SU-DHL-6 (cell line): ENCODE measurements around the gene MX1.

ENCODE experiments used
- H2AFZ ChIP-seq: fragments of 200-600 bp; sonication (generic); 2 replicates; pipeline ENCODE4 v1.6.1; 2014; ENCODE audit warnings: low read depth, mild to moderate bottlenecking, moderate library complexity, mixed read lengths, antibody characterized with exemption, low read length; ENCODE audit not compliant: severe bottlenecking
- H3F3A ChIP-seq: fragments of 200-600 bp; shearing (Covaris generic); 2 replicates; pipeline ENCODE4 v1.6.0; 2016; ENCODE audit warnings: antibody characterized with exemption, mild to moderate bottlenecking; ENCODE audit not compliant: insufficient read depth
- H3K27ac ChIP-seq: fragments of 200-600 bp; sonication (generic); 2 replicates; pipeline ENCODE4 v1.5.1; 2016; ENCODE audit warnings: low read depth, mild to moderate bottlenecking, low read length, moderate library complexity, mixed read lengths
- H3K27me3 ChIP-seq: fragments of 200-600 bp; sonication (generic), shearing (Covaris generic); 2 replicates; pipeline ENCODE4 v1.6.0; 2014; ENCODE audit warnings: mild to moderate bottlenecking, low read length
- H3K36me3 ChIP-seq: fragments of 200-600 bp; sonication (generic); 2 replicates; pipeline ENCODE4 v1.6.1; 2014; ENCODE audit warnings: mild to moderate bottlenecking, low read length, mixed read lengths
- H3K4me2 ChIP-seq: fragments of 300-600, 200-600 bp; shearing (Covaris generic), sonication (generic); 2 replicates; pipeline ENCODE4 v1.6.0; 2014; ENCODE audit warnings: low read length, low read depth, mild to moderate bottlenecking; ENCODE audit not compliant: poor library complexity, severe bottlenecking
- H3K4me3 ChIP-seq: fragments of 200-600 bp; sonication (generic); 2 replicates; pipeline ENCODE4 v1.5.1; 2014; ENCODE audit warnings: antibody characterized with exemption, low read length, mild to moderate bottlenecking, mixed read lengths; ENCODE audit not compliant: insufficient read depth, poor library complexity, severe bottlenecking
- H3K79me2 ChIP-seq: fragments of 200-600 bp; sonication (generic); 2 replicates; pipeline ENCODE4 v1.6.1; 2014; ENCODE audit warnings: mild to moderate bottlenecking, low read length, moderate library complexity; ENCODE audit not compliant: insufficient read depth
- H3K9ac ChIP-seq: fragments of 200-600 bp; sonication (generic); 2 replicates; pipeline ENCODE4 v1.7.0; 2014; ENCODE audit warnings: mild to moderate bottlenecking, low read length
- H3K9me2 ChIP-seq: fragments of 200-600 bp; sonication (generic); replicated peaks from 2 replicates; pipeline ENCODE4 v1.6.1; 2014; ENCODE audit warnings: low read length; ENCODE audit not compliant: insufficient read depth
- H3K9me3 ChIP-seq: fragments of 200-600 bp; sonication (generic); 2 replicates; pipeline ENCODE4 v1.6.1; 2014; ENCODE audit warnings: low read length, mixed read lengths; ENCODE audit not compliant: insufficient read depth
- H4K20me1 ChIP-seq: fragments of 200-600 bp; sonication (generic); 2 replicates; pipeline ENCODE4 v1.6.1; 2014; ENCODE audit warnings: low read depth, mild to moderate bottlenecking, antibody characterized with exemption, low read length, moderate library complexity, mixed read lengths
- CTCF ChIP-seq: fragments of 200-600 bp; sonication (generic); IDR thresholded peaks from one replicate; pipeline ENCODE4 v1.5.1; 2017; ENCODE audit warnings: antibody characterized with exemption, mild to moderate bottlenecking, low read length, moderate library complexity; ENCODE audit not compliant: insufficient read depth, poor library complexity, severe bottlenecking
- EZH2phosphoT487 ChIP-seq: fragments of 200-600 bp; sonication (generic), shearing (Covaris generic); conservative IDR thresholded peaks from 2 replicates; pipeline ENCODE4 v1.6.1; 2018; ENCODE audit warnings: mild to moderate bottlenecking, antibody characterized with exemption, low read length, moderate library complexity, mixed read lengths

Gene MX1

DNA sequence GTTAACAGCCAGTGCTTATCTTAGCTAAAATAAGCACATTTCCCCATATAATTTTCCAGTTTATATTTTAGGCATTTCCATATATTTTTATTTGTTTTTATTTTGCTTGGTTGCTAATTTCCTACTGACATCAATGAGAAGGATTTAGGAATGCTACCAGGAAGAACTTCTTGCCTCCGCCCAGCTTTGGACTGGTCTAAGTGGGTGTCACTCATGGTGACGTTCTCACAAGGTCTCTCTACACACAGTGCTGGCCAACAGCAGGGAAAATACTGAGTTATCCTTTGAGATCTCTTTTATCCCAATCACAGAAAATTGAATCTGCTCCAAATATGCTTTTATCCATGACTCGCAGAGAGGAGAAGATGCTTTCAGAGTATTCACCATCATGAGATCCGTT lies 13.2 kb downstream of the MX1 start:
- Histone ChIP-seq H3K9me3 (peaks cover 9% of the 10 kb centered on the region; the same call in 1 of the 2 replicates), H3K4me2 (no peak overlapping the region), H3K4me3 (no peak overlapping the region), H3K27ac (no peak overlapping the region), H2AFZ (no peak overlapping the region), H3K27me3 (0 out of 2 replicates have a peak, but pooled peaks cover 3% of the 10 kb centered on the region), H3F3A (no peaks in the 10 kb centered on the region), H4K20me1 (no peaks in the 10 kb centered on the region), H3K9me2 (no peaks in the 10 kb centered on the region), H3K79me2 (no peaks in the 10 kb centered on the region), H3K36me3 (no peaks in the 10 kb centered on the region), H3K9ac (no peak overlapping the region)
- TF ChIP-seq CTCF (no peak), EZH2phosphoT487 (no peak)

DNA sequence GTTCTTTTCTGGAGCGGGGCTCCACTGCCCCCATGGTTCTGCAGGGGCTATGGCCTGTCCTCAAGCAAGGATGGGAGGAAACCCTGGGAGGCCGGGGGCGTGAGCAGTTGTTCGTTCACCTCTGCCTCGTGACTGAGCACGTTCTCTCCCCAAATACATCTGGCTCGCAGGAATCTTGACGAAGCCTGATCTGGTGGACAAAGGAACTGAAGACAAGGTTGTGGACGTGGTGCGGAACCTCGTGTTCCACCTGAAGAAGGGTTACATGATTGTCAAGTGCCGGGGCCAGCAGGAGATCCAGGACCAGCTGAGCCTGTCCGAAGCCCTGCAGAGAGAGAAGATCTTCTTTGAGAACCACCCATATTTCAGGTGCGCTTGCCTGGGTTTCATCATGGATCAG lies 15.5 kb downstream of the MX1 start:
- no peak for TF ChIP-seq CTCF
- no peak for TF ChIP-seq EZH2phosphoT487
- no peak overlapping the region for H2AFZ ChIP-seq
- no peak overlapping the region for H3K9ac ChIP-seq
- H3K9me2 ChIP-seq: no peaks in the 10 kb centered on the region
- H3K27me3 ChIP-seq: no peaks in the 10 kb centered on the region
- no peaks in the 10 kb centered on the region for H4K20me1 ChIP-seq
- no peak overlapping the region for H3K4me3 ChIP-seq
- H3K27ac ChIP-seq: no peak overlapping the region
- H3K36me3 ChIP-seq: no peaks in the 10 kb centered on the region
- no peaks in the 10 kb centered on the region for H3F3A ChIP-seq
- H3K9me3 ChIP-seq: no peaks in the 10 kb centered on the region
- no peak overlapping the region for H3K4me2 ChIP-seq
- H3K79me2 ChIP-seq: no peaks in the 10 kb centered on the region

DNA sequence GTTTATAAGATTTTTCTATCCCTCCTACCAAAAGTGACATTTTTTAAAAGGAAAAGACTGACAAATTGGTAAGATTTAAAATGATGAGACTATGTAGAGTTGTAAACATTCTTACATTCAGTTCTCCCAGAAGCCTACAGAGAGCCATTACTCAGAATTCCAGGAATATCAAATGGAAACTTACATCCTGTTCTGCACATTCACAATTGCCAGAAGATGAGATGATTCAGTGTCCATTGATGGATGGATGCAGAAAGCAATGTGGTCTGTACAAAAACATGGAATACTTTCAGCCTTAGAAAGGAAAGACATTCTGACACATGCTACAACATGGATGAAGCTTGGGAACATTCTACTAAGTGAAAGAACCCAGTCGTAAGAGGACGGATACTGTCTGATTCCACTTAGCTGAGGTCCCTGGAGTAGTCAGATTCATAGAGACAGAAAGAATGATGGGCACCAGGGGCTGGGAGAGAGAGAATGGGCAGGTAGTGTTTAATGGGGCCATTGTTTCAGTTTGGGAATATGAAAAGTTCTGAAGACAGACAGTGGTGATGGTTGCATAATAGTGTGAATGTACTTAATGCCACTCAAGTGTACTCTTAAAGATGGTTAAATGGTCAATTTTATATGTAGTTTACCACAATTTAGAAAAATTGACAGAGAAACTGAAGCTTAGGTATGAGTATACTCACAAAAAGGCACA lies 16.6 kb downstream of the MX1 start:
- Histone ChIP-seq H3K9me2 (no peaks in the 10 kb centered on the region), H3K9me3 (no peaks in the 10 kb centered on the region), H3K79me2 (no peaks in the 10 kb centered on the region), H3K36me3 (no peaks in the 10 kb centered on the region), H3K27ac (no peak overlapping the region), H2AFZ (no peak overlapping the region), H3K9ac (no peak overlapping the region), H3K4me3 (no peak overlapping the region), H4K20me1 (no peaks in the 10 kb centered on the region), H3K4me2 (no peak overlapping the region), H3K27me3 (no peaks in the 10 kb centered on the region), H3F3A (no peaks in the 10 kb centered on the region)
- TF ChIP-seq CTCF (no peak), EZH2phosphoT487 (no peak)
